Esophagus muscularis mucosa (tissue), 3 donors: ENCODE measurements around the gene EDARADD.

Source experiments
- POLR2AphosphoS5 ChIP-seq, 2 donors: sonication (generic); formaldehyde crosslinking; IDR thresholded peaks; one replicate each; pipeline ENCODE4 v1.6.1; 2017; ENCODE audit warnings: antibody characterized with exemption in 2 of 2
- TF ChIP-seq, protein P1 (sequence below), 3 experiments: fragments of 200-600 bp in 2 of 3; fragments of 450-650 bp in 1 of 3; sonication (generic) in 2 of 3; IDR thresholded peaks; one replicate each; pipeline ENCODE4 v1.5.1; 2017 to 2019; ENCODE audit warnings: antibody characterized with exemption in 3 of 3, mild to moderate bottlenecking in 2 of 3, moderate library complexity in 1 of 3

- TF ChIP-seq POLR2AphosphoS5 (IDR thresholded peaks at IDR 0.05) = no peak
- TF ChIP-seq, protein P1, sequence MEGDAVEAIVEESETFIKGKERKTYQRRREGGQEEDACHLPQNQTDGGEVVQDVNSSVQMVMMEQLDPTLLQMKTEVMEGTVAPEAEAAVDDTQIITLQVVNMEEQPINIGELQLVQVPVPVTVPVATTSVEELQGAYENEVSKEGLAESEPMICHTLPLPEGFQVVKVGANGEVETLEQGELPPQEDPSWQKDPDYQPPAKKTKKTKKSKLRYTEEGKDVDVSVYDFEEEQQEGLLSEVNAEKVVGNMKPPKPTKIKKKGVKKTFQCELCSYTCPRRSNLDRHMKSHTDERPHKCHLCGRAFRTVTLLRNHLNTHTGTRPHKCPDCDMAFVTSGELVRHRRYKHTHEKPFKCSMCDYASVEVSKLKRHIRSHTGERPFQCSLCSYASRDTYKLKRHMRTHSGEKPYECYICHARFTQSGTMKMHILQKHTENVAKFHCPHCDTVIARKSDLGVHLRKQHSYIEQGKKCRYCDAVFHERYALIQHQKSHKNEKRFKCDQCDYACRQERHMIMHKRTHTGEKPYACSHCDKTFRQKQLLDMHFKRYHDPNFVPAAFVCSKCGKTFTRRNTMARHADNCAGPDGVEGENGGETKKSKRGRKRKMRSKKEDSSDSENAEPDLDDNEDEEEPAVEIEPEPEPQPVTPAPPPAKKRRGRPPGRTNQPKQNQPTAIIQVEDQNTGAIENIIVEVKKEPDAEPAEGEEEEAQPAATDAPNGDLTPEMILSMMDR (IDR thresholded peaks at IDR 0.05) = no peak
Observed at GRCh38 chr1:236486356-236487002, 92.4 kb downstream of the EDARADD start.
